NB4 (cell line): ENCODE data around the gene RPS18.

Experiments
- DNase-seq: peaks from one replicate; pipeline ENCODE4 v3.0.0; 2010; ENCODE audit warnings: low read depth
- H3K4me3 ChIP-seq: one replicate; pipeline ENCODE4 v1.5.1; 2011; ENCODE audit warnings: mild to moderate bottlenecking, low read depth, low read length, moderate library complexity
- CTCF ChIP-seq: IDR thresholded peaks from one replicate; pipeline ENCODE4 v1.5.1; 2012; ENCODE audit warnings: low read depth, low read length
- MYC ChIP-seq: IDR thresholded peaks from 2 replicates; pipeline ENCODE4 v1.6.1; 2011; ENCODE audit warnings: low read depth, low read length
- POLR2A ChIP-seq: IDR thresholded peaks from 2 replicates; pipeline ENCODE4 v1.6.1; 2011; ENCODE audit warnings: mild to moderate bottlenecking; ENCODE audit not compliant: insufficient read length; ENCODE audit errors: extremely low read depth
- TF ChIP-seq, protein P1 (sequence below): IDR thresholded peaks from 2 replicates; pipeline ENCODE4 v1.6.1; 2011; ENCODE audit warnings: low read depth, low read length

Gene RPS18

GRCh38 chr6:33299237-33299944 lies 27.5 kb downstream of the RPS18 start:
- TF ChIP-seq, protein P1, sequence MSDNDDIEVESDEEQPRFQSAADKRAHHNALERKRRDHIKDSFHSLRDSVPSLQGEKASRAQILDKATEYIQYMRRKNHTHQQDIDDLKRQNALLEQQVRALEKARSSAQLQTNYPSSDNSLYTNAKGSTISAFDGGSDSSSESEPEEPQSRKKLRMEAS = peak; percentile 39; the same call in 1 of the 2 replicates
- peak; percentile 86 for TF ChIP-seq POLR2A
- TF ChIP-seq CTCF = peak; percentile 74
- TF ChIP-seq MYC = peak; percentile 37; the same call in 1 of the 2 replicates
- peak; percentile 97 for DNase-seq
- H3K4me3 ChIP-seq = peak overlapping the region; percentile 83

- no peak overlapping the region for H3K4me3 ChIP-seq
- TF ChIP-seq POLR2A = no peak
- no peak for TF ChIP-seq CTCF
- no peak for TF ChIP-seq MYC
- TF ChIP-seq, protein P1 = no peak
- no peak for DNase-seq
Observed at GRCh38 chr6:33301877-33302276, 30.0 kb downstream of the RPS18 start.

- no peak for TF ChIP-seq CTCF
- TF ChIP-seq POLR2A = no peak
- TF ChIP-seq, protein P1 = no peak
- TF ChIP-seq MYC = no peak
- no peak overlapping the region for H3K4me3 ChIP-seq
- DNase-seq = no peak
Observed at GRCh38 chr6:33304216-33304615, 32.3 kb downstream of the RPS18 start.

DNA sequence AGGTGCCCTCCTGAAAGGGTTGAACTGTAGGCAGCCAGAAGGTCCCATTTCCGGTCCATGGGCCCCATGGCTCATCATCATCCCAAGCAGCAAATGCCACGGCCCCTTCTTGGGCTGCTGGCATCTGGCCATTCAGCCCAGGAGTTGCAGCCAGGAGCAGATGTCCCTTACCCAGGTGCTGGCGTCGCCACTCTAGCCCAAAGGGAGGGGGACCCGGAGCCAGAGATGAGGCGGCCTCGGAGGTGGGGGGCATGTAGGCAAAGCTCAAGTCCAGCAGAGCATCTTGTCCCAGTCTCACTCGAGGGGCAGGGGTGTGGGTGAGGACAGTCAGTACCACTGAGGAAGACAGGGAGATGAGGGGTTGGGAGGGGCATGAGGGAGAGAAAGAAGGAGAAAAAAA lies 33.2 kb downstream of the RPS18 start:
- DNase-seq = no peak
- no peak for TF ChIP-seq POLR2A
- TF ChIP-seq CTCF = no peak
- TF ChIP-seq MYC = no peak
- TF ChIP-seq, protein P1 = no peak
- H3K4me3 ChIP-seq = no peak overlapping the region

- TF ChIP-seq CTCF (no peak), POLR2A (no peak)
- no peak overlapping the region for H3K4me3 ChIP-seq
- no peak for DNase-seq
Observed at GRCh38 chr6:33306356-33306755, 34.5 kb downstream of the RPS18 start.
